Measurements from ENCODE around the gene LOXHD1. TPM values are rescaled to one million over a fixed set of nuclear protein-coding genes. Genes with fewer than 3 reads are reported as not detected.

The LOXHD1 gene
- total RNA-seq, 4 donors from 2014 or later, result 1.7 to 4.9 (median 3.2) TPM

GRCh38 chr18:46447792-46448191, 209.2 kb downstream of the LOXHD1 start:
- no peak for ATAC-seq (ENCODE audit: low FRiP score)
- no peak for TF ChIP-seq CTCF (IDR thresholded peaks at IDR 0.05)
- no peak for DNase-seq (ENCODE audit: low spot score)

DNA sequence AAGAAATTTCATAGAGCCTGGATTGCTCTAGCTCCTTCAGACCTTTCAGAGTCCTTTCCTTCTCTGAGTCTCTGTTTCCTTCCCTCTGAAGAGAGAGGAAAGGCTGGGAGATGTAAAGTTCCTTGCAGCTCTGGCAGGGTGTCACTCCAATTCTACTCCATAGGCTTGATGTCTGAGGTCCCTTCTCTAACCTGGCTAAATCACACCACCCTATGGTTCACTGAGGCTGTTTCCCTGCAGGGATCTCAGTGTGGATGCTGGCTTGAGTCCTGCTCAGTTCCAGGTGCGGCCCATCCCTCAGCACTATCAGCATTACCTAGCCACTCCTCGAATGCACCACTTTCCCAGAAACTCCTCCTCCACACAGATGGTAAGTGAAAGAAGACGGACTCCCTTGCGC, 209.7 kb downstream of the LOXHD1 start:
- no peak for ATAC-seq (ENCODE audit: low FRiP score)
- TF ChIP-seq CTCF (IDR thresholded peaks at IDR 0.05), result no peak
- no peak for DNase-seq (ENCODE audit: low spot score)

GRCh38 chr18:46445522-46446313, 211.3 kb downstream of the LOXHD1 start:
- TF ChIP-seq CTCF (IDR thresholded peaks at IDR 0.05), result no peak
- no peak for ATAC-seq (ENCODE audit: low FRiP score)
- no peak for DNase-seq (ENCODE audit: low spot score)

GRCh38 chr18:46439037-46439436, 218.0 kb downstream of the LOXHD1 start:
- no peak for TF ChIP-seq CTCF (IDR thresholded peaks at IDR 0.05)
- DNase-seq (ENCODE audit: low spot score), result no peak
- ATAC-seq (ENCODE audit: low FRiP score), result no peak

DNA sequence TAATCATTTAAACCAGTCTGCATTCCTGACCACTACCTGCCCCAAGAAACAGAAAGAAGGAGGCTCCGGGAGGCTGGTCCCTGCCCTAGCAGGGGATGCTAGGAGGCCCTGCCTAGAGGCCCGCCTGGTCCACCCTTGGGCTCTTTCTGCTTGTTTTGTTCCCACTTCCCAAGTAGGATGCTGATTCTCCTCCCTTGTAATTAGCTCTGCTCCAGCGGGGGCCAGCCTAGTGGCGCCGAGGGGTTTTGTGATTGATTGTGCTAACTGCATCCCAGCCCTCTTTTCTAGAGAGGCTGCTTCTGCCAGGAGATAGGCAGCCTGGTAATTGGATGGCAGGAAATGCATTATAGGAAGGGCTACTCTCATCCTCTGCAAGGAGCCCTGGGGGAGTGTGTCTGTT, 220.0 kb downstream of the LOXHD1 start:
- ATAC-seq (ENCODE audit: low FRiP score) (no peak), DNase-seq (ENCODE audit: low spot score) (no peak)
- TF ChIP-seq CTCF (IDR thresholded peaks at IDR 0.05), result no peak

DNA sequence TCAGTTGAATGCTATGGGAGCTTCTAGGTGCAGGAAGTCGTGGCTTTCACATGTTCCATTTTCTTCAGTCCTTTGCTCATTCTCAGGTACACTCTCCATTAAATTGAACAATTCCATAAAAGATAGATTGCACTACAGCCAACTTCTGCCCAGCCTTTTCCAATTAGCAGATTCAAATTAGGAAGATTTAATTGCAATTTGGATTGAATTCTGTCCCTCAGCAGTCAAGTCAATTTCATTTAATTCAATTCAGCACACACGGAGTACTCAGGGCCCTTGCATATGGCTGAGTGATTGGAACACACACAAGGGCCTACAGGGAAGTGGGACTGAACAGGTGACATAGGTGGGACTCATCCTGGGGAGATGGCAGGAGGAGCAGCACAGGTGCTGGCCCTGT, 220.4 kb downstream of the LOXHD1 start:
- ATAC-seq (ENCODE audit: low FRiP score), result no peak
- TF ChIP-seq CTCF (IDR thresholded peaks at IDR 0.05), result no peak

DNA sequence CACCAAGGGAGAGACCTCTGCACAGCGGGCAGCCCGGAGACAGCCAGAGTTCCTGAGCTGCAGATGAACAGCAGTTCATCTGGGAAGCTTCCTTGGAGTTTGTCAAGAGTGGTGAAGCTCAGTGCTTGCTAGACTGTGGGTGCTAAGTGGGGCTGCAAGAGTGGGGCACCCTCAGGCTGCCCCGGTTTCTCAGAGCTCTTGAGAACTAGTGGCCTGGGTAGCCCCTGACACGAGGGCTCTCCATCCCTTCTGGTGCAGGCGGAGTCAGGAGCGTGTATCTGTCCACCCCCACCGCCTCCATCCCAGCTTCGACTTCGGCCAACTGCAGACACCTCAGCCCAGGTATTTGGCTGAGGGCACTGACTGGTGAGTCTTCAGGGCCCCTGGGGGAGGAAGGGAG, 222.0 kb downstream of the LOXHD1 start:
- no peak for ATAC-seq (ENCODE audit: low FRiP score)
- TF ChIP-seq CTCF (IDR thresholded peaks at IDR 0.05), result no peak
- DNase-seq (ENCODE audit: low spot score), result no peak

More for the DNA sequence above, 220.4 kb downstream of the LOXHD1 start:
- no peak for DNase-seq (ENCODE audit: low spot score)
